RPMI7951 (cell line): ENCODE data around the gene DHX29. TPM values are rescaled to one million over a fixed set of nuclear protein-coding genes. Genes with fewer than 3 reads are reported as not detected.
"Not testable (repeated sequence)": the region's sequence is repeated elsewhere in the genome, so short reads cannot be mapped to it uniquely, and the experiment has no call there.

Experiments used
- DNase-seq: peaks from one replicate; pipeline ENCODE4 v3.0.0-alpha.2; 2012; ENCODE audit warnings: low read depth
- total RNA-seq: library from RNA; depleted of rRNA; stranded (reverse); fragments of >200 nt; shearing (Covaris generic); gene quantifications from 2 replicates; pipeline ENCODE4 v1.2.3, GENCODE V29; 2014; rRNA removed

The DHX29 gene
- total RNA-seq, result 21.5 and 26.3 TPM in 2 replicates

- DNase-seq, result peak; percentile 87
These were observed at the start of gene DHX29, which contains the start of gene MTREX for GRCh38 chr5:55307383-55308253. Gene DHX29, minus strand, starts transcription at chr5:55307694. Its CDS starts 121 bp downstream, at chr5:55307573. Gene MTREX, plus strand, starts transcription at chr5:55307989. Its CDS starts 25 bp downstream, at chr5:55308014.

- DNase-seq, result no peak
These were observed 49.4 kb upstream of the DHX29 start for GRCh38 chr5:55356896-55357295.

GRCh38 chr5:55350754-55351153 lies 43.3 kb upstream of the DHX29 start:
- DNase-seq, result no peak

GRCh38 chr5:55347786-55348185 lies 40.3 kb upstream of the DHX29 start:
- peak; percentile 1 for DNase-seq

GRCh38 chr5:55345327-55345726 lies 37.8 kb upstream of the DHX29 start:
- no peak for DNase-seq

- DNase-seq, result peak; percentile 39
These were observed 37.0 kb upstream of the DHX29 start for GRCh38 chr5:55344392-55344992.

GRCh38 chr5:55343609-55344008 lies 36.1 kb upstream of the DHX29 start:
- no peak for DNase-seq

- no peak for DNase-seq
These were observed 35.6 kb upstream of the DHX29 start for GRCh38 chr5:55343107-55343506.

- DNase-seq, result no peak
These were observed 31.3 kb upstream of the DHX29 start for GRCh38 chr5:55338810-55339243.

GRCh38 chr5:55338092-55338613 lies 30.7 kb upstream of the DHX29 start:
- DNase-seq, result no peak

- no peak for DNase-seq
These were observed 26.3 kb upstream of the DHX29 start for GRCh38 chr5:55333811-55334210.

GRCh38 chr5:55333017-55333416 lies 25.5 kb upstream of the DHX29 start:
- no peak for DNase-seq

- DNase-seq, result no peak
These were observed 23.8 kb upstream of the DHX29 start for GRCh38 chr5:55331321-55331720.

- no peak for DNase-seq
These were observed 19.8 kb upstream of the DHX29 start for GRCh38 chr5:55327281-55327680.

- DNase-seq, result no peak
These were observed 18.1 kb upstream of the DHX29 start for GRCh38 chr5:55325621-55326020.

- peak; percentile 31 for DNase-seq
These were observed 17.4 kb upstream of the DHX29 start for GRCh38 chr5:55324815-55325418.

GRCh38 chr5:55324006-55324405 lies 16.5 kb upstream of the DHX29 start:
- DNase-seq, result no peak

GRCh38 chr5:55320571-55320970 lies 13.1 kb upstream of the DHX29 start:
- no peak for DNase-seq

- DNase-seq, result no peak
These were observed 12.0 kb upstream of the DHX29 start for GRCh38 chr5:55319491-55319890.

GRCh38 chr5:55318237-55318636 lies 10.7 kb upstream of the DHX29 start:
- not testable (repeated sequence) for DNase-seq

GRCh38 chr5:55316837-55317236 lies 9.3 kb upstream of the DHX29 start:
- DNase-seq, result no peak

- DNase-seq, result no peak
These were observed 8.8 kb upstream of the DHX29 start for GRCh38 chr5:55316289-55316688.
